Fibroblast of lung (primary cell): ENCODE results near the gene SRGAP1. TPM values are rescaled to one million over a fixed set of nuclear protein-coding genes. Genes with fewer than 3 reads are reported as not detected.
A peak's percentile ranks its signal among the peaks of the same experiment; 100 is the strongest.

Experiments used
- DNase-seq, 2 donors: peaks; one replicate each; pipeline versions ENCODE4 v3.0.0 to v3.0.0-alpha.2; 2010; ENCODE audit warnings: low read depth in 2 of 2
- H2AFZ ChIP-seq: 2 replicates; pipeline ENCODE4 v1.5.1; 2012; ENCODE audit warnings: low read length, control low read depth, inconsistent platforms
- H3K27ac ChIP-seq: 2 replicates; pipeline ENCODE4 v1.5.1; 2011; ENCODE audit warnings: low read length, control low read depth; ENCODE audit not compliant: insufficient read depth
- H3K27me3 ChIP-seq: 2 replicates; pipeline ENCODE4 v1.5.1; 2011; ENCODE audit warnings: mild to moderate bottlenecking, low read length; ENCODE audit not compliant: control insufficient read depth, insufficient read depth
- H3K36me3 ChIP-seq: 2 replicates; pipeline ENCODE4 v1.5.1; 2011; ENCODE audit warnings: low read length; ENCODE audit not compliant: control insufficient read depth, insufficient read depth
- H3K4me1 ChIP-seq: 2 replicates; pipeline ENCODE4 v1.5.1; 2011; ENCODE audit warnings: low read length; ENCODE audit not compliant: control insufficient read depth, insufficient read depth; ENCODE audit errors: extremely low read depth
- H3K4me2 ChIP-seq: 2 replicates; pipeline ENCODE4 v1.5.1; 2011; ENCODE audit warnings: low read length, control low read depth; ENCODE audit not compliant: insufficient read depth; ENCODE audit errors: extremely low read depth
- H3K4me3 ChIP-seq, 4 experiments: fragments of 200-600 bp in 1 of 4; sonication (generic) in 1 of 4; replicated peaks in 1 of 4; 2 replicates each; pipeline ENCODE4 v1.5.1; 2011 to 2016; ENCODE audit warnings: low read length in 4 of 4, low read depth in 3 of 4, mild to moderate bottlenecking in 3 of 4, control low read depth in 2 of 4, inconsistent platforms in 1 of 4, mixed read lengths in 1 of 4; ENCODE audit not compliant: insufficient read depth in 1 of 4; ENCODE audit errors: control extremely low read depth in 1 of 4
- H3K79me2 ChIP-seq: 2 replicates; pipeline ENCODE4 v1.5.1; 2012; ENCODE audit warnings: mild to moderate bottlenecking, low read length, inconsistent platforms; ENCODE audit not compliant: control insufficient read depth, insufficient read depth
- H3K9ac ChIP-seq: 2 replicates; pipeline ENCODE4 v1.5.1; 2011; ENCODE audit warnings: mild to moderate bottlenecking, low read length, control low read depth; ENCODE audit not compliant: insufficient read depth
- H3K9me3 ChIP-seq: 2 replicates; pipeline ENCODE4 v1.5.1; 2012; ENCODE audit warnings: low read depth, low read length; ENCODE audit not compliant: control insufficient read depth, insufficient read depth
- H4K20me1 ChIP-seq: 2 replicates; pipeline ENCODE4 v1.5.1; 2011; ENCODE audit warnings: low read length; ENCODE audit not compliant: control insufficient read depth, insufficient read depth; ENCODE audit errors: extremely low read depth
- CTCF ChIP-seq, 2 donors: IDR thresholded peaks in 1 of 2; conservative IDR thresholded peaks in 1 of 2; 1 replicate in 1 of 2; 2 replicates in 1 of 2; pipeline ENCODE4 v1.5.1; 2011 to 2012; ENCODE audit warnings: low read length in 2 of 2, control low read depth in 1 of 2, inconsistent platforms in 1 of 2, low read depth in 1 of 2, mild to moderate bottlenecking in 1 of 2
- EZH2 ChIP-seq: IDR thresholded peaks from 2 replicates; pipeline ENCODE4 v1.5.1; 2012; ENCODE audit warnings: low read length, control low read depth, mild to moderate bottlenecking; ENCODE audit errors: missing control alignments
- polyA plus RNA-seq, 2 donors: library from polyadenylated mRNA; depleted of rRNA in 1 of 2; stranded (reverse) in 1 of 2; unstranded in 1 of 2; fragments of >200 nt; gene quantifications; 2 replicates each; pipeline ENCODE4 v1.2.1, GENCODE V29; 2011 to 2012; ENCODE audit warnings: missing spikeins in 1 of 2
- total RNA-seq: library from RNA; depleted of rRNA; stranded (reverse); fragments of >200 nt; gene quantifications from 2 replicates; pipeline ENCODE4 v1.2.1, GENCODE V29; 2014

The SRGAP1 gene
- total and polyA plus RNA-seq, 2 donors (not counting 1 experiment from before 2014, with no cell fraction given) = 18.9 to 30.2 TPM

- Histone ChIP-seq H4K20me1 (no peaks in the 10 kb centered on the region), H3K36me3 (no peaks in the 10 kb centered on the region), H3K27ac (peak overlapping the region; percentile 70), H3K9ac (no peak overlapping the region), H2AFZ (no peak overlapping the region), H3K9me3 (no peaks in the 10 kb centered on the region), H3K4me3 (no peak overlapping the region), H3K4me2 (no peak overlapping the region), H3K27me3 (no peaks in the 10 kb centered on the region), H3K79me2 (no peaks in the 10 kb centered on the region), H3K4me1 (peaks cover 29% of the 10 kb centered on the region)
- TF ChIP-seq EZH2 (no peak), CTCF (conservative IDR thresholded peaks at IDR 0.05 in 1 of 2, IDR thresholded peaks at IDR 0.05 in 1 of 2; ENCODE audit: low read depth in 1 of 2, low read length in 2 of 2) (no peak)
- DNase-seq = no peak
Measured at GRCh38 chr12:64177001-64177400, 332.5 kb downstream of the SRGAP1 start.

GRCh38 chr12:64178122-64178521 is 333.6 kb downstream of the SRGAP1 start:
- TF ChIP-seq CTCF (conservative IDR thresholded peaks at IDR 0.05 in 1 of 2, IDR thresholded peaks at IDR 0.05 in 1 of 2; ENCODE audit: low read depth in 1 of 2, low read length in 2 of 2) (no peak), EZH2 (no peak)
- H3K36me3 ChIP-seq = no peaks in the 10 kb centered on the region
- no peak overlapping the region for H3K4me3 ChIP-seq
- H4K20me1 ChIP-seq = no peaks in the 10 kb centered on the region
- H3K4me1 ChIP-seq = peaks cover 36% of the 10 kb centered on the region
- H3K27ac ChIP-seq = peak overlapping the region; percentile 70
- peak overlapping the region; percentile 55 for H3K4me2 ChIP-seq
- no peaks in the 10 kb centered on the region for H3K9me3 ChIP-seq
- peak; percentile 89 to 95 for DNase-seq
- no peaks in the 10 kb centered on the region for H3K27me3 ChIP-seq
- no peak overlapping the region for H2AFZ ChIP-seq
- H3K9ac ChIP-seq = no peak overlapping the region
- no peaks in the 10 kb centered on the region for H3K79me2 ChIP-seq

GRCh38 chr12:64180951-64181350 is 336.5 kb downstream of the SRGAP1 start:
- H3K4me1 ChIP-seq = peaks cover 36% of the 10 kb centered on the region
- TF ChIP-seq CTCF (conservative IDR thresholded peaks at IDR 0.05 in 1 of 2, IDR thresholded peaks at IDR 0.05 in 1 of 2; ENCODE audit: low read depth in 1 of 2, low read length in 2 of 2) (no peak), EZH2 (no peak)
- H3K27ac ChIP-seq = peak overlapping the region; percentile 90
- H4K20me1 ChIP-seq = no peaks in the 10 kb centered on the region
- H3K4me3 ChIP-seq = peak overlapping the region in 2 of 4 experiments; percentile 15 to 21
- peak overlapping the region; percentile 10 for H3K9ac ChIP-seq
- no peaks in the 10 kb centered on the region for H3K36me3 ChIP-seq
- peak; percentile 71 to 80 for DNase-seq
- peak overlapping the region; percentile 65 for H3K4me2 ChIP-seq
- H3K9me3 ChIP-seq = no peaks in the 10 kb centered on the region
- no peak overlapping the region for H2AFZ ChIP-seq
- H3K79me2 ChIP-seq = no peaks in the 10 kb centered on the region
- H3K27me3 ChIP-seq = no peaks in the 10 kb centered on the region
